ENCODE results near the gene FGFR2. TPM values are rescaled to one million over a fixed set of nuclear protein-coding genes. Genes with fewer than 3 reads are reported as not detected.

FGFR2 gene
- total RNA-seq, 1 experiment from 2014 or later: 135 TPM

DNA sequence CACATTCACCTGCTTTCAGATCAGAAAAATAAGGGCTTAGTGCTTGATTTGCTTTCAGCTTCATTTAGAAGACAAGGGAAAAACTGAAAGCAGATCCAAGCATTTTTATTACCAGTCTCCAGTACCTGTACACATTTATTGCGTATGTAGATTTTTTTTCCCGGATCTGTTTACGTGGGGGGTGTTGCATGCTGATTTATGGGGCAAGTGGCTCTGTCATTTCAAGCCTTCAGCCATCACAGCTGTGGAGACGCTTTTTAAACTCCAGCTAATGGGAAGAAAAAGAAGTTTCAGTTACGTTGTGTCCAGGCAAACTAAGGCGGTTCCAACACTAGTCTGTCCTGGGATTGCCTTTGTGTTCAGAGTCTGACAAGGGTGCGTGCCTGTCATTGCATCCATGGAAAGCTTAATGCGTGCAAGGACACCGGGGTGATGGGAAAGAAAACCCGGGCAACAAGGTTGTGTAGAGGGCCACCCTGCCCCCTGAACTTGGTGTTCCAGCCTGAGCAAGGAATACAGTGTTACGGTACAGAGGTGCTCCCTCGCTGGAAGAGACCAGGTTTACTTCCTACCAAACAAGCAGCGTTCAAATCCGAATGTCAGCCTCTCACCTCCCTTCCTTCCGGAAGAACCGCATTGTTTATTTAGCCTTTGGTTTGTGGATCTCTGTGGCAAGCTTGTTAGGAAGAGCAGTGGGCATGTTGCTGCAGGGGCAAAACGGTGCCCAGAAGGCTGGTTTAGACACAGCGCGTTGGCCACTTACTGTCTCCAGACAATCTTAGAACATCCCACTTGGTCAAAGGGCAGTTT is 128.2 kb downstream of the FGFR2 start:
- Histone ChIP-seq H3K79me1 (ENCODE audit: insufficient read depth, low read depth, low read length, poor library complexity, severe bottlenecking) (no peaks in the 10 kb centered on the region), H2BK20ac (ENCODE audit: low read depth, low read length, poor library complexity, severe bottlenecking) (no peak overlapping the region), H4K5ac (ENCODE audit: insufficient read length, low read depth, low read length) (no peak overlapping the region), H3K18ac (ENCODE audit: insufficient read length, low read depth, low read length) (no peak overlapping the region), H3K14ac (ENCODE audit: insufficient read depth, low read length) (no peak overlapping the region), H4K8ac (replicated peaks; ENCODE audit: insufficient read length, low read depth, low read length) (no peak overlapping the region), H3K27me3 (ENCODE audit: insufficient read depth, low read length) (no peaks in the 10 kb centered on the region), H3K23ac (ENCODE audit: insufficient read length, low read depth, low read length) (no peak overlapping the region), H2BK15ac (ENCODE audit: low read depth, low read length) (no peak overlapping the region), H3K4me2 (ENCODE audit: insufficient read depth, insufficient read length, low read length) (no peak overlapping the region), H2AK5ac (ENCODE audit: insufficient read length, low read length) (no peak overlapping the region), H2BK12ac (ENCODE audit: insufficient read length, low read depth, low read length) (no peak overlapping the region), H4K91ac (ENCODE audit: insufficient read length, low read depth, low read length) (no peak overlapping the region), H2AFZ (ENCODE audit: low read length) (no peak overlapping the region), H3K56ac (ENCODE audit: insufficient read length, low read depth, low read length) (no peak overlapping the region), H3K79me2 (ENCODE audit: insufficient read depth, low read length) (no peaks in the 10 kb centered on the region), H3K27ac (ENCODE audit: insufficient read length, low read depth, low read length) (no peak overlapping the region), H3K9ac (ENCODE audit: extremely low read depth, insufficient read length, low read length) (no peak overlapping the region), H3K4me1 (ENCODE audit: insufficient read depth, low read length) (no peaks in the 10 kb centered on the region), H2BK5ac (ENCODE audit: insufficient read length, low read length) (no peak overlapping the region), H4K20me1 (ENCODE audit: control insufficient read depth, insufficient read depth, insufficient read length) (no peaks in the 10 kb centered on the region), H2BK120ac (ENCODE audit: low read depth, low read length, poor library complexity, severe bottlenecking) (no peak overlapping the region), H3K23me2 (ENCODE audit: insufficient read length, low read depth, low read length, poor library complexity, severe bottlenecking) (peaks cover 6% of the 10 kb centered on the region), H3K4ac (ENCODE audit: low read depth, low read length) (no peak overlapping the region), H3T11ph (ENCODE audit: low read length) (no peak overlapping the region), H3K9me3 (ENCODE audit: control insufficient read depth, low read depth, low read length) (no peaks in the 10 kb centered on the region)
- WGBS (ENCODE audit: extremely low coverage, insufficient read length, low lambda C conversion rate): no CpG with 5 or more reads among the region's 19 CpGs
- Mint-ChIP-seq H3K9me3 (no peaks in the 10 kb centered on the region), H3K4me1 (peaks cover 13 to 21% of the 10 kb centered on the region in 2 experiments; a peak in 3 of 4 replicates), H3K36me3 (ENCODE audit: insufficient read depth in 1 of 3, low read depth in 3 of 3) (peaks cover 0 to 2% (median 0%) of the 10 kb centered on the region in 3 experiments; a peak in 1 of 7 replicates), H3K27me3 (ENCODE audit: low read depth) (peaks cover 6% of the 10 kb centered on the region; the same call in 1 of the 2 replicates), H3K27ac (no peak overlapping the region), H3K4me3 (no peak overlapping the region)
- TF ChIP-seq, protein P1, sequence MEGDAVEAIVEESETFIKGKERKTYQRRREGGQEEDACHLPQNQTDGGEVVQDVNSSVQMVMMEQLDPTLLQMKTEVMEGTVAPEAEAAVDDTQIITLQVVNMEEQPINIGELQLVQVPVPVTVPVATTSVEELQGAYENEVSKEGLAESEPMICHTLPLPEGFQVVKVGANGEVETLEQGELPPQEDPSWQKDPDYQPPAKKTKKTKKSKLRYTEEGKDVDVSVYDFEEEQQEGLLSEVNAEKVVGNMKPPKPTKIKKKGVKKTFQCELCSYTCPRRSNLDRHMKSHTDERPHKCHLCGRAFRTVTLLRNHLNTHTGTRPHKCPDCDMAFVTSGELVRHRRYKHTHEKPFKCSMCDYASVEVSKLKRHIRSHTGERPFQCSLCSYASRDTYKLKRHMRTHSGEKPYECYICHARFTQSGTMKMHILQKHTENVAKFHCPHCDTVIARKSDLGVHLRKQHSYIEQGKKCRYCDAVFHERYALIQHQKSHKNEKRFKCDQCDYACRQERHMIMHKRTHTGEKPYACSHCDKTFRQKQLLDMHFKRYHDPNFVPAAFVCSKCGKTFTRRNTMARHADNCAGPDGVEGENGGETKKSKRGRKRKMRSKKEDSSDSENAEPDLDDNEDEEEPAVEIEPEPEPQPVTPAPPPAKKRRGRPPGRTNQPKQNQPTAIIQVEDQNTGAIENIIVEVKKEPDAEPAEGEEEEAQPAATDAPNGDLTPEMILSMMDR (conservative IDR thresholded peaks at IDR 0.05): no peak
- DNase-seq: no peak

Measured in H9 (cell line).